NCI-H774 (cell line): ENCODE results near the gene ROBO1.
"Not testable (repeated sequence)": the region's sequence is repeated elsewhere in the genome, so short reads cannot be mapped to it uniquely, and the experiment has no call there.

Experiments used
- DNase-seq: peaks from one replicate; lab custom pipeline; 2025; lab: John Stamatoyannopoulos, UW

Gene ROBO1

DNA sequence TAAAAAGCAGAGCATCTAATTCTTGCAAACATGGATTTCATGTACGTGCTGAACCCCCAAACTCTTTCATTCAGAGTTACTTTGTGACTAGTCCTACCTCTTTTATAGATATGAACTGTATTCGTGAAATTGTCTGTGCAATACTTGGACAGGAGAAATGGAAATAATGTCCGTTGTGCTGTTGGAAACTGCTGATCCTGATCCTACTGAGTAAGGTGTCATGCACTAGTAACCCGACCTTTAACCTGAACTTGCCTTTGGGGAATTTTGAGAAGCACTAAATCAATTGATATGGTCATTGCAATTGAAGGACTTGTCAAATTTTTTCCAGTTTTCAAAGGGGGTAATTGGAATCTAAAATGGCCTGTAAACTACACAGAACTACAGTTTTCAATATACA, 856.4 kb downstream of the ROBO1 start:
- no peak for DNase-seq

DNA sequence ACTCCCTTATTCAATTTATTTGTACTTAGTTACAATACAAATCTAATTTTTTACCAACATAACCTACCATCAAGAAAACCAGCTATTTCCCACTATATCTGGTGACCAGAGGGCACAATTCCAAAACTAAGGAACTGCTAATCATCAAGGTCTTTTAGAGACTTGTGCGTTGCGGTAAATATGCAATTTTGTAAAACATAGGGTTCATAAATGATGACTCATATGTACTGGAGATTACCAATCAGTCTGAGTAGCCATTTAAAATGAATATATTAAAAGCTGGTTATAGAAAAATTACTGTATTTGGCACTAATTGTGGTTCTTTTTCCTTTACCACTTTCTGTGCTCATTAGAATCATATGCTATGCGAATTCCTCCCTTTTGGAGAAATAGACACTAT, 859.6 kb downstream of the ROBO1 start:
- no peak for DNase-seq

DNA sequence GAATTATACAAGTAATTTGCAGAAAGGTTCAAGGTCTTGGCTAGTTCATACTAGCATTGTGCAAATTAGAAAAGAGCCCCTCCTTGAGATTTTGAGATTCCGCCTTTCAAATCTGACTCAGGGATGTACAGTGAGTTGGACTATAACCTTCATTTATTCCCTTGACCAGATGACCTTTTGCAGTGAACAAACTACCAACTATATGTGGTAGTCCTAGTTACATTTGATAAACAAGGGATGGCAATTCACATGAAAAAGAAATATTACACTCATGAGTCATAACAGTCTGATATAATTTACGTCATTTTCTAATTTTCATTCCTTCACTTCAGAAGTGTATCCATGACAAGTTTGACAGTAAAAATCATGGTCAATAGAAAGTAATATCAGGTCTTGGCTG, 860.4 kb downstream of the ROBO1 start:
- no peak for DNase-seq

DNA sequence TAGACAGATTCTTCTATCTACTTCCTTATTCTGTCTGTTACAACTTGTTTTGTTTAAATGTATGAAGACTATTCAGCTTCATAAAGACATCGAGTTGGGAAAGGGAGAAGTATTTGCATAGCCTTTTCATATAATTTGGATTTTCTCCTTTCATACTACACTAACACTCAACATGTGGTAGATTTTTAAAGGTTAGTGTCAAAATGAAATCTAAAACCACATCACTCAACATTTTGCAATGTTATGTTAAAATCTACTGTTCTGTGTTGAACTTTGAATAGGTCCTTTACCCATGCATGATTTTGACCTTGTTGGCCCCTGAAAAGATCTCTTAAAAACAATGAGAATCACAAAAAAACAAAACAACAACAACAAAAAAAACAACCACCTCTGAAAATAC, 860.9 kb downstream of the ROBO1 start:
- no peak for DNase-seq

DNA sequence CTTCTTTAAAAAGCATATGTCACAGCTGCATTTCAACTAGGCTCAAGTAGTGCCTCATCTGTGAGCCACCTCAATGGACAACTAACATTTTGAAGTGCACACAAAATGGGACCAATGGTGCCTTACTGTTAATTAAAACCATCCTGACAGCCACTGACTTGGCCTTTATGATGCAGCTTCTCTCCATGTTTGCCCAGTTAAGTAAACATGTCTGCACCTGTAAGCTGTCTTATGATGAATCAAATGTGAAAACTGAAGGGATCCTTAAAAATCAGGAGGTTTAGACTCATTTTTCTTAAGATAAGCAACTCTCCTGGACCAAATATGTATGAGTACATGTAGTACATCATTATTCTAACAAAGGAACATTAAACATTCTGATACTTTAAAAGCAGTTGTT, 861.6 kb downstream of the ROBO1 start:
- DNase-seq = peak; percentile 39

DNA sequence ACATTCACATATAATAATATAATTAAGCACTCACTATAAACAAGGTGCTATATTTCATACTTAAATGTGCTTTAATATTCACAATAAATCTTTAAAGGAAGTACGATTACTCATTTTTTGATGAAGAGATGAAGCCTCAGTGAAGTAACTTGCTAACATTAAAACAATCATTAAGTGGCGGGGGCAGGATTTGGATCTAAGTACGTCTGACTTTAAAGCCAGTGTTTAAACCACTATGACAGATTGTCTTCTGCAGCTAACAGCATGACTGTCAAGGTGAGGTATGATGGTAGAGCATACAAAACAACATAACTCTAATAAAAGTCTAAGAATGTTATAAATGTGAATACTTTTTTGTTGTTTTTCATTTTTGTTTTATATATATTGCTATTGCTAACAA, 862.1 kb downstream of the ROBO1 start:
- DNase-seq = no peak

DNA sequence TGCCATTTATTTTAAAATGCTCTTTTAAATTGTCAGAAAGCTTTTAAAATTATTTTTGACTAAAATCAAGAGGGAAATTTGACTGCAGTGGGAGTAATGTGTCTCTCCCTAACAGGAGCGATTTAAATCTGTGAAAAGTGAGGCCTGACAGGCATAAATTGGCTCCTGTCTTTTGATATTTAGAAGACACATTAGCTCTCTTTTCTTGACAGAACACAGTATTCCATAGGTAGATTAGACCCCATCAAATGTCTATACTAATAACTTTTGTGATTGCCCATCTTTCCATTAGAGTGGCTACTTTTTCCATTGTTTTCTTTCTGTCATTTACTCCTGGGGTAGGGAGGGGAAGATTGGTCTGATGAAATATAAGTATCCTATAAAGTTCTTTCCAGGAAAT, 866.3 kb downstream of the ROBO1 start:
- DNase-seq = no peak

DNA sequence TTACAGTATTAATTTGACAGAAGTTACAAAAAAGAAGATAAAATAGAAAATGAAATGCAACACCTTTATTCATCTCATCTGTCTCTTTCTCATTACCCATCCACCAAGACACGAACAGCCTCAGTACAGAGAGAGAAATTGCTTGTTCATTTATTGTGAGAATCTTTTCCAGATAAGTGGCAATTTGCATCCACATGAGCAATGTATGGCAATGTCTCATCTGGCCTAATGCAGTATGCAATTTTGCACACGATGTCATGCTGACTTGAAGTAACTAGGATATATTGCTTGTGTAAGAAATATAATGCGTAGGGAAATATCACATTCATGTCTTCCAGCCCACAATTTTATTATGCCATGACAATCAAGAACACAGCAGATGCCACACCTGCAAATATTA, 866.9 kb downstream of the ROBO1 start:
- DNase-seq = no peak

DNA sequence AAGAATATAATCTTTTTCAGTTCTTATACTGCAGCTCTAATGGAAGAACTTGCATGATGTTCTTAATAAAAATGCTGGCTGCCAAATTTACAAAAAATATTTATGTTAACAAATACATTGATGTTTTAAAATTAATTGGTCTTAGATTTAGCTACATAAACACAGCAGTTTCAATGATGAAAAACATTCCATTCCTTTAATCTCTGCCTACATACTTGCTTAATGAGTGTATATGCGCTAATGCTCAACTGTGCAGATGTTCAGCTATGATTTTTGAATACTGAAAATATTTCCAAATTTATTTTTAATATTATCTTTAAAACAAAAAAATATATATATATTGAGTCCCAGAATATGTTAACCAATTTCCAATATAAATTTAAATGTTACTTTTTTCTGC, 867.4 kb downstream of the ROBO1 start:
- DNase-seq = no peak

DNA sequence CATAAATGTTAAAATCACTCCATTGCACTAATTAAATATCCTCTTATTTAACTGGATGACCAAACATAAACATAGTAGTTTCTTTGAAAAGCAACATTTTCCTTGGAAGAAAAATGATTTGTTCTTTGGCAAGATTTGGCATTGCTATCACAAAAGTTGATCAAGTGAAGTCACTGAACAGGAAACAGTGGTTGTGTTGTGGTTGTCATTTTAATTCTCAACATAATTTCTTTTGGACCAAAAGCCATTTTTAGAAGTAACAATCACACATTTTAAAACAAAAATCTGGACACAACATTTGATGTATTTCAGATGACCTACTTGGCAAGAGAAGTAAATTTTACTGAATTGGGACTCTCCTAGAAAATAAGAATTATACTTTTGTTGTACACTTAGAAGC, 872.3 kb downstream of the ROBO1 start:
- DNase-seq = no peak

DNA sequence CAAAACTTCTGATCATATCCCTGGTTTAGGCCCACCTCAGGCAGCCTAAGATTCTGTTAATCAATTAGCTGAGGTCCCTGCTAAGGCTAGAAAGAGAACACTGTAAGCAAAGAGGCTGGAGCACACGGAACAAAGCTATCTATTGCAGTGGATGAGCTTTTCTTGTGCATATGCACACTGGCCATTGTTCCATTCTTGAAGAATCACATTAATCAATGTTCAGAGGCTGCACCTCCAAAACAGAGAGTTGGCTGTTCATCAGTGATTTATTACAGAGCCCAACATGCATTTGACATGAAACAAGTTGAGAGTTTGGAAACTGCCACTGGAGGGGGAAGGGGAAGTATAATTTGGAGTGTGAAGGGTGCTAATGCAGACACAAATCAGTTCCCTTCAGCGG, 873.0 kb downstream of the ROBO1 start:
- DNase-seq = no peak

DNA sequence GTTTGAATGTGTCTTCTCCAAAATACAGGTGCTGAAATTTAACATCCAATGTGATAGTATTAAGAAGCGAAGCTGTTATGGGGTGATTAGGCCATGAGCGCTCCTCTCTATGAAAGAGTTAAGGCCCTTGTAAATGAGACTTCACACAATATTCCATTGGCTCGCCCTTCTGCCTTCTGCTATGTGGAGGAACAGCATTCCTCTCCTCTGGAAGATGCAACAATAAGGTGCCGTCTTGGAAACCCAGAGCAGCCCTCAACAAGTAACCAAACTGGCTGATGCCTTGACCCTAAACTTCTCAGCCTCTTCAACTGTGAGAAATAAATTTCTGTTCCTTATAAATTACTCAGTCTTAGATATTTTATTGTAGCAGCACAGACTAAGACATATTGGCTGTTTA, 874.6 kb downstream of the ROBO1 start:
- DNase-seq = no peak

DNA sequence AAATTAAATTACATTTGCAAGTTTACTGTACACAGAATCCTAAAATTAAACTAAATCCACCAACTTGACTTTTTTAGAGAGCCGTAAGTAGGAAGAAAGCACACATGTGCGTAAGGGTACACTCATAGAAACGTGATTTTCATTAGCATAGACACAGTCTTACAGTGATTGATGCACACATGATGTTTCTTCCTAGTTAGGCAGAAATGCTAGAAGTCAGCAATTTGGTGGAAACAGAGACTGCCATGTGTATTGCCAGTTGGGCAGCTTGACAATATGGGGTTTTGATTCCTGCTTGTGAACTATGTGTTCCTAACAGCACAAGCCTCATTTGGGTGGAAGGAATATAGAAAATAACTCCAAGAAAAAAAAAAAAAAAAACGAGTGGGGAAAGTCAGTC, 878.5 kb downstream of the ROBO1 start:
- no peak for DNase-seq

DNA sequence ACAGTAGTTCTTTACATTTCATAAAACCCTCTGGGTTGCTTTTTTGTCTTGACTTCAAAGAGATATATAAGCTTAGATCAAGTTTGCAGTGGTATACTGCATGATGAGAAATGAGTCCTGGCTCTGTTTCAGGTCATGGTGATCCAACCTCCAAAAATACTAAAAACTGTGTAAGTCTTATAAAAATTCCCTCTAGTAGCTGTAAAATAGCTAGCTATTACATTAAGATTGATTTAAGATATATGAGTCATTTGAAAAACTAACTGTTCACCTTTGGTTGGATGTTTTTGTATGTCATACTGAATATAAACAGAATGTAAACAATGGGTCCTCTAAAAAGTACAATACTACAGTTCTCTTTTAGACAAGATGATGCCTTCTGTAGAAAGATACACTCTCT, 879.2 kb downstream of the ROBO1 start:
- no peak for DNase-seq

DNA sequence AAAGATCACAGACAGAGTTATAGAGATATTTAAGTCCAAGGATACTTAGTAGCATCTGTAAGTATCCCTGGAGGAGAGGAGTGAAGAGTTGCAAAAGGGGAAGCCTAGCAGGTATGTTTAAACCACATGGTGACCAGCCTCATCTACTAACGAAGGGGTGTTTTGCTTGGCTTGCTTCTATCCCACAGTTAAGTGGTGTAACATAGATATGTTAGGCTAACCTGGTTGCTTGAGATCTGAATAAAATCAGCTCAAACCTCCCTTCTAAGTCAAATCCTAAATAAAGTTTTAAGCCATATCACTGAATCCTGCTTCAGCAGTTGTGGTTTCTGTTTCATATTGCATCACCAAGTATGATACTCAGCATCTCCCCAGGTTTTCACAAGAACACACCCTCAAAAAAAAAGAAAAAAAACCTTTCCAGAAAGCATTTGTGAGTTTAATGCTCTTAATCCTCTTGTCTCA, 880.2 kb downstream of the ROBO1 start:
- DNase-seq = no peak

DNA sequence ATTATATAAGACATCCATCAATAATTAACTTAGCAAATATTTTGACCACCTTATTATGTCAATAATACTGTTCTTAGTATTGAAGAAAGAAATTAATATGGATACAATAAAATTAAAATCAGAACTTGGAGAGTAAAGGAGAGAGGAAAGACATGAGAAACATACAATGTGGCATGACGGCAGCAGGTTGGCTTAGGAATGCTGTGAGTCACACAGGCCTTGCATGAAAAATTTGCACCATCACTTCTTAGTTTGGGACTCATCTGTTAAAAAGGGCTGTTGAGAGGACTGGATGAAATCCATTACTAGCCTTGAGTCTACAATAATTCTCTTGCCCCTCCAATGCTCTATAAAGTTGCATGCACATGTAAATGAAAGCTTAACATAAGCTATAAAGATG, 880.8 kb downstream of the ROBO1 start:
- no peak for DNase-seq

DNA sequence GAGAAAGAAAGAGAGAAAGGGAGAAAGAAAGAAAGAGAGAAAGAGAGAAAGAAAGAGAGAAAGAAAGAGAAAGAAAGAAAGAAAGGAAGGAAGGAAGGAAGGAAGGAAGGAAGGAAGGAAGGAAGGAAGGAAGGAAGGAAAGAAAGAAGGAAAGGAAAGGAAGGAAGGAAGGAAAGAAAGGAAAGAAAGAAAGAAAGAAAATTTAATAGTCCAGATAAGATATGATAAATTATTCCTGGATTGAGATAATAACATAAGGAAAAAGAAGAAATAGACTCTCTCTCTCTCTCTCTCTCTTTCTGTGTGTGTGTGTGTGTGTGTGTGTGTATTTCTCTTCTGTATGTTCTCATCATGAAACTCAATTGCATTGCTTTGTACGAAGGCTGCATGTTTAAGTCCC, 883.2 kb downstream of the ROBO1 start:
- DNase-seq = not testable (repeated sequence)

DNA sequence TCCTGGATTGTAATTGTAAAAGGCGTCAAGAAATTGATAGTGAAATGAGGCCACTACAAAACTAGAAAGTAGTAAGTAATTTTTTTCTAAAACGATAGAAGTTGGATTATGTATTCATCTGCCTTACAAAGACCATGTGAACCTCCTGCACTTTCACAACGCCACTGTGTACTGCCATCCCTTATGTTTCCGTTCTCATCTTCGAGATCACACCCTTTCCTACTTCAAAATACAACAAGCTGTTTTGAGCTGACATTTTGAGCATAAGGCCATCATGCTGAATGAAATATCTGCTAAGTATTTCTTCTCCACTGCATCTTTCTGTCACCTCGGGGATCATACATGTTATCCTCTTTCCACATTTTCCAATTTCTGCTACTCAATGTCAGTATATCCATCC, 885.5 kb downstream of the ROBO1 start:
- DNase-seq = no peak

DNA sequence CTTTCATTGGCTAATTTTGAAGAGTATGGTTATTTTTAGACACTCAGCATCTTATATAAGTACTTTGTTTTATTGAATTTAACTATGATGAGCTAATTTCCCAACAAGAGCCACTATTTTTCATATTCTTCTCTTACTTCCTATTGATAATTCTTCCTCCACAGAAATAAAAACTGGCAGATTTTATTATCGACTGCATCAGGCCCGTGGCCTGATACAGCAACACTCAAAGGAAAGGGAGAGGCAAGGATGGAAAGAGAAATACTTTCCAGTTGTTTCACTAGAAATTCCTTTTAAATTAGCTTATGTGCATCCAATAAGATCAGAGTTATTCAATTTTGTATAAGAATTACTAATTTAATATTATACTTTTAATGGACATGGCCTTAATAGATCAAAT, 886.3 kb downstream of the ROBO1 start:
- DNase-seq = no peak

DNA sequence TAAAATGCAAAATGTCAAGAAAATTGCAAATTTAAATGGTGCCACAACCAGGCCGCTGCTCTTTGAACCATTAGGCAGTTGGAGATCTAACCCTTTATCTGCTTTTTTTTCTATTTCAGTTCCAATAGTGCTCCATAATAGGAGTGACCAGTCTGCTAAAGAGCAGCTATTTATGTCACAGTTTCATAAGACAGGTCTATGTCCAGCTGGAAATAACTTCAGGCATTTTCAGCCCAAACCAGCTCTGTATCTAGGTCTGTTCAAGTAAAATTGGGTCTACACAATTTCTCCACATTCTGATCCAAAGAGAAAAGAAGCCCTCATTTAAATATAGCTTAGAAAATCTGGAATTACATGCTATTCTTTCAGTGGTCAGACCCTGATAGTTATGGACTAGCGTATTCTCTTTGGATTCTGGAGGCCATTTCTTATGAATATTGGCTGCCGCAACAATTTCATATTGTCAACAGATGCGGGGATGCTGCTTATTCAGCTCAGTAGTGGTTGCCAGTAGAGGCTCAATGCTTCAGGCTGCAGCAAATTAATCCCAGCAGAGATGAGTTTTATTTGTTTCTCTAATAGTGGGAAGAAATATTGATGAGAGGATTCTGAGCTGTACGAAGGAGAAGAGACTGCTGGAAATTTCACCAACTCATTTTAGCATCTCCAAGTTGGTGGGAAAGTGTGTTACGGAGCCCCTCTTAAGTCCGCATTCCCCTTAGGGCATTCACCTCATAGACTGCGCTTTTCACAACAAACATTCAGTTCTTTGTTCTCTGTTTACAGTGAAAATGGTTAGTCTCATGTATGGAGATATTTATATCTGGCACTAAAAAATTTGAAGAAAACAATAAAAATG, 887.0 kb downstream of the ROBO1 start:
- no peak for DNase-seq

DNA sequence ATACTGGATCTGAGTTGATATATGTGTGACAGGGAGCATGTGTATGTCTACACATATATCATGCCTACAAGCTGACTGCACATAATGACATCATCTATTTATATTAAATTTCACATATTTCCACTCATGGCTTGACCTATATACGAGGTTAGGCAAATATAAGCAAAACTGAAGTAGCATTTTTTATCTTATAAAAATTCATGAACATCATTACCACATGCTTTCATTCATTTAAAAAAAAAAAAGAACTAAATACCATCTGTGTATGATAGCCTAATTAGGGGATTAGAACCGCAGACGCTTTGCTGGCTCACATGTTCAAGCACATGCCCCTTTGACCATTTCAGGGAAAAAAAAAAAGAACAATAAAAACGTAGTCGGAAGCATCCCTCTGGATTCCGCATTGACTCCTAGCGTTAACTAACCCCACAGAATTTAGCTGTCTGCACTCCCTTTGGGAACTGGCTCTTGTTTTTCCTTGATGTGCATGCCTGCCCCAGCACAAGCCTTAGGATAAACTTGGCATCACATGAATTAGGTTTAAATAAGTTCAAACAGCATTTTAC, 888.4 kb downstream of the ROBO1 start:
- no peak for DNase-seq

DNA sequence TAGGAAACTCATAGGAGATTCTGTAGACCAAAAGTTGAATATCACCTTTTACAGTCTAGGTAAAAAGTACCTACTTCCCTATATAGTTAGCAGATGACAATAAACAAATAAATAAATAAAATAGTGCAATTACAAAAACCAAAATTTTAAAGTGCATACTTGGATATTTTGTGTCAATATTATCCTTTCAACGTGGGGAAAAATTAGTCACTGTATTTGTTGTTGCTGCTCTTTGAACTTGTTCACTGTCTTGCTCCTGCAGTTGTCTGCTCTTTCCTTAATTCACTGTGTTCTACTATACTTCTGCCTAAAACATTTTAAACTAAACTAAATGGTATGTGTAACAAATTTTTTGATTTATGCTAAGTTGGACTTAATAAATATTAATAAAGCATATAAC, 889.0 kb downstream of the ROBO1 start:
- no peak for DNase-seq

DNA sequence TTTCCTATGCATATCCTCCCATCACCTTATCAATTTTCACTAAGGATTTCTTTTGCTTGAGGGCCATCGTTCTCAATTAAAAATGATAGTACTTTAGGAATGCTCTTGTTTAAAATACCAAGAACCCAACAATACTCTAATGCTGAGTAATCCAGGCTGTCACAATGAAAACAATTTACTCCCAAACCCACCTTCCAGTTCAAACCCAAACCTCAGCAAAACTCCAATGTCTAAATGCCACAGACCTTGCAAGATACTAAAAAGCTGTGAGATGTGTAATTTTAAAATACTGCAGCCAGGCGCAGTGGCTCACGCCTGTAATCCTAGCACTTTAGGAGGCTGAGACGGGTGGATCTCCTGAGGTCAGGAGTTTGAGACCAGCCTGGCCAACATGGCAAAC, 889.8 kb downstream of the ROBO1 start:
- no peak for DNase-seq

DNA sequence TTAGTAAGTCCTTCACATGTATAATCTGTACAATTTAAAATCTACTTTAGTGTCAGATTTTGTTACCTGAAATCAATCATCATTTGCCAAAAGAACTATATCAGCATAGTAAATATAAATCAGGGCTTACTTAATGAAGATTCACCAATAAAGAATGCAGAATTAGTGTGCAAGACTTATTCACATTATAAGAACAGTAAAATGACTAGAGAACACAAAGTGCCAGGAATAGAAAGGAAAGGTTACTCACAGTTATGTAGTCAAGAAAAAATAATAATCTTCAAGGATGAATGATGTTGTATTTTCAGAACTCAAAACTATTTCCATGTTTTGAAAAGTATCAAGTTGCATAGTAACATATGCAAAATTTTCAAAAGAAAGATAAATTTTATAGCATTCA, 891.9 kb downstream of the ROBO1 start:
- DNase-seq = no peak
